Measurements from ENCODE around the gene HPCAL4.

Gene HPCAL4

GRCh38 chr1:39632323-39632681 lies 58.9 kb downstream of the HPCAL4 start:
- no peak overlapping the region for H3K9ac ChIP-seq (ENCODE audit: low read depth, low read length)
- peaks cover 73% of the 10 kb centered on the region for H3K27me3 ChIP-seq (ENCODE audit: control insufficient read depth, insufficient read depth, low read length)
- no peaks in the 10 kb centered on the region for H3K4me1 ChIP-seq (ENCODE audit: control insufficient read depth, insufficient read depth, low read length)
- H3K36me3 ChIP-seq (ENCODE audit: control insufficient read depth, insufficient read depth, low read length): no peaks in the 10 kb centered on the region
- no peaks in the 10 kb centered on the region for H3K9me3 ChIP-seq (ENCODE audit: control insufficient read depth, insufficient read depth, low read length)
- peak overlapping the region; percentile 41 for H3K4me3 ChIP-seq (ENCODE audit: low read depth, low read length)

DNA sequence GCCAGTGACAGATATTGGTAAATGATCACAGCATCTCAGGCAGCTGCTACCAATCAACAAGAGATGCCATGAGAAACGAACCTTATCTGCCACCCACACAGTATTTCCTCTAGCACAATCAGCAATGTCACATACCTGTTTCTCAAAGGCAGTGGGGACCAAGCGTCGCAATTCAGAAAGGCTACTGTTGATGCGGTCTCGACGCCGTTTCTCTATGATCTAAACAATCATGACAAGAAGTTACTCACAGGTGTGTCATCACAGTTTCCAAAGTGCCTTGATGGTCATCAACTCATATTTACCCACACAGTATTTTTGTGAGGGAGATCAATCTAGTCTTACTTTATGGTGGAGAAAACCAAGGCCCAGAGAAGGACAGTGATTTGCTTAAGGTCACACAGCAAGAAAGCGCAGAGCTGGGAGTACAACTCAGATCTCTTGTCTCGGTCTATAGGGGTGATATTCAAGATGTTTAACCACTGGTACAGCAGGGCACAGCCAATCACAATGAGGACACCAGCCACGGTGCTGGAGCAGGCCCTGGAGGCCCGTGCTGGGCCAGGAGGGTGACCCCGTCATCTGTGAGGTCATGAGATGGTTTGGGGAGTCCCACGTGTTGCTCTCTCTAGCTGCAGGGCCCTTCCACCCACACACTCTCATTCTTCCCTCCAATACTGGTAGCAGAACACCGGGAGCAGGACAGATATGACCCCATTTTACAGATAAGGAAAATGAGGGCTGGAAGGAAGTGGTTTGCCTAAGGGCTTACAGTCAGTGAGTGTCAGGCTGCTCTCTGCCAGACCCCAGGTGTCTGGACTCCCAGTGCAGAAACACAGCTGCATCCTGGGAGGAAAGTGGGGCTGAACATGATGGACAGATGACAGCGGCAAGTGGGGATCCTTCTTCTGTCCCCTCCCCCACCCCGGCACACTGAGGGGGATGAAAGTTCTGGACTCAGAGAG lies 59.6 kb downstream of the HPCAL4 start:
- Histone ChIP-seq H3K9ac (ENCODE audit: low read depth, low read length) (no peak overlapping the region), H3K27me3 (ENCODE audit: control insufficient read depth, insufficient read depth, low read length) (peaks cover 67% of the 10 kb centered on the region), H3K9me3 (ENCODE audit: control insufficient read depth, insufficient read depth, low read length) (no peaks in the 10 kb centered on the region), H3K4me1 (ENCODE audit: control insufficient read depth, insufficient read depth, low read length) (no peaks in the 10 kb centered on the region), H3K36me3 (ENCODE audit: control insufficient read depth, insufficient read depth, low read length) (no peaks in the 10 kb centered on the region), H3K4me3 (ENCODE audit: low read depth, low read length) (no peak overlapping the region)

GRCh38 chr1:39628807-39629350 lies 62.4 kb downstream of the HPCAL4 start:
- H3K36me3 ChIP-seq (ENCODE audit: control insufficient read depth, insufficient read depth, low read length): no peaks in the 10 kb centered on the region
- no peaks in the 10 kb centered on the region for H3K4me1 ChIP-seq (ENCODE audit: control insufficient read depth, insufficient read depth, low read length)
- H3K9ac ChIP-seq (ENCODE audit: low read depth, low read length): no peak overlapping the region
- H3K27me3 ChIP-seq (ENCODE audit: control insufficient read depth, insufficient read depth, low read length): peaks cover 47% of the 10 kb centered on the region
- no peak overlapping the region for H3K4me3 ChIP-seq (ENCODE audit: low read depth, low read length)
- H3K9me3 ChIP-seq (ENCODE audit: control insufficient read depth, insufficient read depth, low read length): no peaks in the 10 kb centered on the region
